ENCODE measurements around the gene TSPEAR.

GRCh38 chr21:44710294-44710665 is 1.1 kb downstream of the TSPEAR start:
- no peak for TF ChIP-seq CTCF (IDR thresholded peaks at IDR 0.05)
- TF ChIP-seq, protein P1, sequence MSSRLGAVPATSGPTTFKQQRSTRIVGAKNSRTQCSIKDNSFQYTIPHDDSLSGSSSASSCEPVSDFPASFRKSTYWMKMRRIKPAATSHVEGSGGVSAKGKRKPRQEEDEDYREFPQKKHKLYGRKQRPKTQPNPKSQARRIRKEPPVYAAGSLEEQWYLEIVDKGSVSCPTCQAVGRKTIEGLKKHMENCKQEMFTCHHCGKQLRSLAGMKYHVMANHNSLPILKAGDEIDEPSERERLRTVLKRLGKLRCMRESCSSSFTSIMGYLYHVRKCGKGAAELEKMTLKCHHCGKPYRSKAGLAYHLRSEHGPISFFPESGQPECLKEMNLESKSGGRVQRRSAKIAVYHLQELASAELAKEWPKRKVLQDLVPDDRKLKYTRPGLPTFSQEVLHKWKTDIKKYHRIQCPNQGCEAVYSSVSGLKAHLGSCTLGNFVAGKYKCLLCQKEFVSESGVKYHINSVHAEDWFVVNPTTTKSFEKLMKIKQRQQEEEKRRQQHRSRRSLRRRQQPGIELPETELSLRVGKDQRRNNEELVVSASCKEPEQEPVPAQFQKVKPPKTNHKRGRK (CRISPR knock-in tag; IDR thresholded peaks at IDR 0.05; ENCODE audit: borderline replicate concordance): no peak
- TF ChIP-seq E2F4 (CRISPR knock-in tag; IDR thresholded peaks at IDR 0.05; ENCODE audit: borderline replicate concordance, low read depth): no peak
- no peak for TF ChIP-seq FOXP1 (CRISPR knock-in tag; IDR thresholded peaks at IDR 0.05; ENCODE audit: borderline replicate concordance)
- TF ChIP-seq, protein P2, sequence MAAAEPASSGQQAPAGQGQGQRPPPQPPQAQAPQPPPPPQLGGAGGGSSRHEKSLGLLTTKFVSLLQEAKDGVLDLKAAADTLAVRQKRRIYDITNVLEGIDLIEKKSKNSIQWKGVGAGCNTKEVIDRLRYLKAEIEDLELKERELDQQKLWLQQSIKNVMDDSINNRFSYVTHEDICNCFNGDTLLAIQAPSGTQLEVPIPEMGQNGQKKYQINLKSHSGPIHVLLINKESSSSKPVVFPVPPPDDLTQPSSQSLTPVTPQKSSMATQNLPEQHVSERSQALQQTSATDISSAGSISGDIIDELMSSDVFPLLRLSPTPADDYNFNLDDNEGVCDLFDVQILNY (CRISPR knock-in tag; IDR thresholded peaks at IDR 0.05): no peak
- TF ChIP-seq, protein P3, sequence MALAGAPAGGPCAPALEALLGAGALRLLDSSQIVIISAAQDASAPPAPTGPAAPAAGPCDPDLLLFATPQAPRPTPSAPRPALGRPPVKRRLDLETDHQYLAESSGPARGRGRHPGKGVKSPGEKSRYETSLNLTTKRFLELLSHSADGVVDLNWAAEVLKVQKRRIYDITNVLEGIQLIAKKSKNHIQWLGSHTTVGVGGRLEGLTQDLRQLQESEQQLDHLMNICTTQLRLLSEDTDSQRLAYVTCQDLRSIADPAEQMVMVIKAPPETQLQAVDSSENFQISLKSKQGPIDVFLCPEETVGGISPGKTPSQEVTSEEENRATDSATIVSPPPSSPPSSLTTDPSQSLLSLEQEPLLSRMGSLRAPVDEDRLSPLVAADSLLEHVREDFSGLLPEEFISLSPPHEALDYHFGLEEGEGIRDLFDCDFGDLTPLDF (CRISPR knock-in tag; IDR thresholded peaks at IDR 0.05): no peak
- no peak for TF ChIP-seq USF1 (CRISPR knock-in tag; IDR thresholded peaks at IDR 0.05)
- no peak for TF ChIP-seq ZNF317 (CRISPR knock-in tag; IDR thresholded peaks at IDR 0.05; ENCODE audit: borderline replicate concordance, low read depth)
- no peak for TF ChIP-seq TP53 (CRISPR knock-in tag; IDR thresholded peaks at IDR 0.05)
- TF ChIP-seq CREM (CRISPR knock-in tag; IDR thresholded peaks at IDR 0.05): no peak
- no peak for TF ChIP-seq ZBTB43 (CRISPR knock-in tag; IDR thresholded peaks at IDR 0.05)
- TF ChIP-seq, protein P4, sequence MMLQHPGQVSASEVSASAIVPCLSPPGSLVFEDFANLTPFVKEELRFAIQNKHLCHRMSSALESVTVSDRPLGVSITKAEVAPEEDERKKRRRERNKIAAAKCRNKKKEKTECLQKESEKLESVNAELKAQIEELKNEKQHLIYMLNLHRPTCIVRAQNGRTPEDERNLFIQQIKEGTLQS (CRISPR knock-in tag; conservative IDR thresholded peaks at IDR 0.05): no peak
- TF ChIP-seq CREB1 (CRISPR knock-in tag; IDR thresholded peaks at IDR 0.05): no peak
- no peak for TF ChIP-seq HMGXB4 (CRISPR knock-in tag; IDR thresholded peaks at IDR 0.05)
